NCI-H2171 treated with DMSO at 0.1 percent for 48 hours (cell line): ENCODE results near the gene ASCL3.
"Not testable (repeated sequence)": the region's sequence is repeated elsewhere in the genome, so short reads cannot be mapped to it uniquely, and the experiment has no call there.

Experiments
- DNase-seq: peaks from one replicate; lab custom pipeline; 2025; lab: John Stamatoyannopoulos, UW

Gene ASCL3, protein sequence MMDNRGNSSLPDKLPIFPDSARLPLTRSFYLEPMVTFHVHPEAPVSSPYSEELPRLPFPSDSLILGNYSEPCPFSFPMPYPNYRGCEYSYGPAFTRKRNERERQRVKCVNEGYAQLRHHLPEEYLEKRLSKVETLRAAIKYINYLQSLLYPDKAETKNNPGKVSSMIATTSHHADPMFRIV

DNA sequence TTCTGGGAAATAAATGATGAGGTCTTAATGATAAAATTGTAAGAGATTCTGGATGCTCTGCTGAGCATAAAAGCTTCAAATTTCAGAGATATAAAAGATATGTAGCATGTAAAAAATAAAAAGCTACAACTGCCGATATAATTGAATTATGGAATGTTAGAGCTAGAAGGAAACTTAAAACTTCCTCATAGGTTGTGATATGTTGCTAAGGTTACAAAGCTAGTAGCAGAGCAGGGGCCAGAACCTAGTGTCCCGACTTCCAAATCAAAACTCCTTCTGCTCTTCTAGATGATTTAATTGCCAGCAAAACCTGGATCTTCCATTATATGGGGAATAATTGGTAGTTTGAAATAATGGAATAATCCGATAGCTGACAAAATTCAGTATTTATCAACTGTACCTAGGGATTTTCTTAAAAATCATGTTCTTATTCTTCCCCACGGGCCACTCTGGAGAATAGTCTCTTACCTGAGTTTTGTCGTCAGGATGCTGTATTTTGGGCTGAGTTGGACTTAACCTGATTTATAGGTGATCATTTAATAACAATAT is at the start of gene ASCL3:
TSS of gene ASCL3 (minus strand) at position 499 of the 549 bp plus-strand sequence. CDS start 4,855 bp downstream, outside the sequence.
- DNase-seq, result no peak

DNA sequence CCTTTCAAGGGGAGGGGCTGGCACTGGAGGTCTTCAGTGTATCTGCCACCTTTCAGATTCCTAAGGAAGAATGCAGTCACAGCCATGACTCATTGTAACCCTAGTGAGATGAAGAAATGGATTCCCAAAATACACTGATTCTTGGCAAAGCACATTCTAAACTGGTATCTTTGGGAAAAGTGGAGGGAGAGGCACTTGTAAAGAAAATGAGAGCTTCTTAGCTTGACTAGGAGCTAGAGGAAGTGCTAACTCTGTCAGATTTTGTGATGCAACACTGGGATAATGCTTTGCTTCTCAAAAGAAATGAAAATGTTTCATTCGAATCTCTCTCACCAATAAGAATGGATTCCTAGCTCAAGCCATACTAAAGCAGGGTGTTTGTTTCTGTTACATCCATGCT is 46.6 kb upstream of the ASCL3 start:
- no peak for DNase-seq

DNA sequence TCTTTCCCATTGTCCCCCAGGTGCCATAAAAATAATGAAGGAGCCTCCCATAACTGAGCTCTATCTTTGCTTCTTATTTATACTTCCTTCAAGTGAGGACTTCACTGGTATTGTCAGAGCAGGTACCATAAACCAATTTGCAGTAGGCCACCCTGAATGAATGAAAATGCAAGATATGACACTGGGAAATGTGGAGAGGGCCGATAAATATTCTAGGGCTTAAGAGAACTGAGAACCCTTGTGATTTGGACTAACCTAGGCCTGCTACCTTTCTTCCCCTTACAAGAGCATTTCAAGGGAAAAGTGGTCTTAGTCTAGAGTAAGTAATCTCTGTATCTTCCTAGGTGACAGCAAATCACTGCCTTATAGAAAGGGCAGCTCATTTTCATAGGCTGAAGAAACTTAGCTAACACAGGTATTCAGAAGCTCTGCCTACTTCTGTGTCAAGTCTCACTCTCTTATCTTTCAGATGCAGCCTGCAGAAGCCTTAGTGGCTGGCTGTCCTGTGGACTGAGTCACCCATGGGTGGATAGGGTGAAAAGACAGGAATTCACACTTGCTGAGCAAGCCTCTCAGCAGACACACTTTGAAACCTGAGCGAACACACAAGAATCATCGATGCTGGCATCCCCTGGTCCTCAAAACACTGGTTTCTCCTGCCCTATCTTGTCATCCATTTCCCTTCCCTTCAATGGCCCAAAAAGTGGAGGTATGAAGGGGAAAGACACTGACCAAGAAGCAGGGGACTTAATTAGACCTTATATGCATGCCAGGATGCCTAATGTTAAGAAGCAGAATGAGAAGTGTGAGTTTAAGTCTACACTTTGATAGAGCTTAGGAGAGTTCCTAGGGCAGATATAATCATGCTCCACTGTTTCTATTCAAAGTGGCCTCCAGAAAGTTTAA is 45.8 kb upstream of the ASCL3 start:
- DNase-seq, result no peak

DNA sequence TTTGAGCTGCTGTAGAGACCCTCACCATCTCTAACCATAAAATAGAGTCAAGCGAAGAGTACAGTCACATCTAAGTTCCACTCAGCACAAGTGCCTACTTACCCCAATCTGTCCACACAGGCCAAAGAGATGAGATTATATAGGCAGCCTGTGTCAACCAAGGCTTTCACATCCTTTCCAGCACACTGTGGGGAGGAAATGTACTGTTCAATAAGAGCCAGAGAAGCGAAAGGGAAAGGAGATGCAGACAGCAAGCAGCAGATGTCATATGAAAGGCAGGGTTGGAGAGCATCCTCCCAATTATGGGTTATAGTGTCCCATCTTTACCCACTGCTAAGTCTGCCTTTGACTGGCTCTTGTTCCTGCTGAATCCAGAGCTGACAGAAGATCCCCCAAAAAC is 44.6 kb upstream of the ASCL3 start:
- DNase-seq, result no peak

DNA sequence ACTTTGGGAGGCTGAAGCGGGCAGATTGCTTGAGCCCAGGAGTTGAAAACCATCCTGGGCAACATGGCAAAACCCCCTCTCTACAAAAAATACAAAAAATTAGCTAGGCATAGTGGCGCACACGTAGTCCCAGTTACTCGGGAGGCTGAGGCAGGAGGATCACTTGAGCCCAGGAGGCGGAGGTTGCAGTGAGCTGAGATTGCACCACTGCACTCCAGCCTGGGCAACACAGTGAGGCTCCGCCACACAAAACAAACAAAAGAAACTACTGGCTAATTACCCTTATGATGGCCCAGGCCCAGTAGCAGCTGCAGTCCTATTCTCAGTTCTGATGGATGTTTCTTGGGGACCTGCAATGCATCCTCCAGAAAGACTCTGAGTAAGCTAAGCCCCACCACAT is 44.0 kb upstream of the ASCL3 start:
- DNase-seq, result not testable (repeated sequence)

DNA sequence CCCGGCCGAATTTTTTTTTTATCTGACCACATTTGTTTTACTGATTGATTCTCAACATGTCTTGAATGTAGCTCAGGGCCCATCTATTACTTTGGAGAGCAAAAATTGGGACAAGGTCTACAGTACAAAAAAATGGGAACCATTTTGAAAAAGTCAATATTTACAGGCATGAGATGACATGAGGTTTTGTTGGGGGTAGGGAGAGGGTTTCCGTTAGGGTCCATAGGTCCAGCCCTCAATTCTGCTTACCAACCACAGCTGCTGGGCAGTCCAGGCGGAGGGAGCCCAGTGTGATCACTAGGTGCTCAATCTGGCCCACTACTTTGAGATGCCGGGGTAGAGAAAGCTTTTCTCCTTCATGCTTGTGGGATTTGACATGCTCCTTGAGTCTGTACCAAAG is 42.6 kb upstream of the ASCL3 start:
- no peak for DNase-seq

DNA sequence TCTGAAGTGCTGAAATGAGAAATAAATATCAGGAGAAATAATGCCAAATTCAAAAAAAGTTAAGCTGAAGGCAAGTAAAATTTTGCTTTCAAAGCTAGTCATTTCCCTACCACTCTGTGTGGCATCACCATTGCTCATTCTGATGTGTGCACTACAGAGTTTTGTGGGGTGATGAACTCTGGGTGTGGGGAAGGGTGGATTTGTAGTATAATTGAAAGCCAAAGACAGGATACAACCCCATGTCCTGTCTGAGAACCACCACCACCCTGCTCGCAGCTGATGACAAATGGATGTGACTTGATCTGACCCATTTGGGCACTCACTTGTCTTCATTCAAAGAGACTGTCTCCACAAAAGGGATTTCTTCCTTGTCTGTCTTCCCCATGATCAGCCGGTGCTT is 40.7 kb upstream of the ASCL3 start:
- DNase-seq, result no peak

DNA sequence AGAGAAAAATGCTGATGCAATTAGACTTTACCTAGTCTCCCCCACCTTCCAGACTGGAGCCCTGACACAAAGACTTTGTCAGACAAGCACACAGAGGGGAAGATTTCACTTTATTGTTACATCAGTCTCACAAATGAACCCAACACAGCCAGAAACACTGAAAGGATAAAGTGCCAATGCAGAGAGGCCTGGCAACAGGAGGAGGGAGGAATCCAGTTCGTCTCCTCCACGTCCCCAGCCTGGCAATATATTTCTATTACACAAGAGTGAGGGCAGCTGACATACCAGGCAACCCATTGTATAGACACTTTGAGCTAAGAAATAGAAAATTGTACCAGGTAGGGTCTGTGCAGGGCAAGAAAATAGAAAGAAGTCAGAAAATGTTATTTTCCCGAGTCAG is 37.7 kb upstream of the ASCL3 start:
- no peak for DNase-seq

DNA sequence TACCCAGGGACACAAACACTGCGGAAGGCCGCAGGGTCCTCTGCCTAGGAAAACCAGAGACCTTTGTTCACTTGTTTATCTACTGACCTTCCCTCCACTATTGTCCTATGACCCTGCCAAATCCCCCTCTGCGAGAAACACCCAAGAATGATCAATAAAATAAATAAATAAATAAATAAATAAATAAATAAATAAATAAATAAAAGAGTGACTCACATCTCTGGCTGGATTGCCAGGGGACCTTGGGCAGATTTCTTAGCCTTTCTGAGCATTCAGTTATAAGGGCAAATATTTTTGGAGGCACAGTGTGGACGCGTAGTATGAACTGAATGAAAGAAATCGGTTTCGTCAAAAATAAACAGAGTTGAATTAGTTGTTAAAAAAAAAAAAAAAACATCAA is 36.5 kb upstream of the ASCL3 start:
- DNase-seq, result not testable (repeated sequence)

DNA sequence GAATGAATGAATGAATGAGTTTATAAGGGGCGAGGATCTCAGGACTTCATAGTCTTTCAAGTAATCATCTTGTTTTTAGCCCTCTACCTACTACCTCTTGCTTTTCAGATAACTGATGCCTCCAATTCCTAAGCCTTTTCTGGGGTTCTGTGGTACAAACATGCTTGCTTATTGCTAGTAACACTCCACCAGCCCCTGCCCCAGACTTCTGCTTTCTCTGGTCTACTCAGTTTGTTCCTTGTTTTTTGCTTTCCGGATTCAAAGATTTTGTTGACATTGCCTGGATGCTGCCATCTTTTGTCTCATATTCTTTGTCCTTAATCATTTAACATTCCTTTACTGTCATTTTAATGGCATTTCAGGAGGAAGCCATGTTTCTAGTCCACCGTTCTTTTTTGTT is 30.3 kb upstream of the ASCL3 start:
- no peak for DNase-seq

DNA sequence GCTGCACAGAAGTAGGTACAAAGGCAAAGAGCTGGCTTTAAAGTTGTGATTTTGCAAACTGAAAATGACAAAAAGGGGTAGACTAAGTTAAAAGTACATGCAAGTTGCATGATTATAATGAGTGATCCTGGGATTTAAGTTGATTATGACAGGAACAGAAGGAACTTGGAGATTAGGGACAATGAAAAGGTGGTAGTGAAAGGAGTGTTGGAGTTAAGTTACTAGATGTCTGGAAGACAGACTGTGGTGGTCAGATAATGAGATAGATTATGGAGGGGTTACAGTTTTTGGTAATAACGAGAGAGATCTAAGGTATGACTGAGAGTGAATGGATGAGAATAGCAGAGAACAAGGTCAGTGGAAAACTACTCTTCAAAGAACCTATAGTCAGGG is 29.1 kb upstream of the ASCL3 start:
- no peak for DNase-seq

DNA sequence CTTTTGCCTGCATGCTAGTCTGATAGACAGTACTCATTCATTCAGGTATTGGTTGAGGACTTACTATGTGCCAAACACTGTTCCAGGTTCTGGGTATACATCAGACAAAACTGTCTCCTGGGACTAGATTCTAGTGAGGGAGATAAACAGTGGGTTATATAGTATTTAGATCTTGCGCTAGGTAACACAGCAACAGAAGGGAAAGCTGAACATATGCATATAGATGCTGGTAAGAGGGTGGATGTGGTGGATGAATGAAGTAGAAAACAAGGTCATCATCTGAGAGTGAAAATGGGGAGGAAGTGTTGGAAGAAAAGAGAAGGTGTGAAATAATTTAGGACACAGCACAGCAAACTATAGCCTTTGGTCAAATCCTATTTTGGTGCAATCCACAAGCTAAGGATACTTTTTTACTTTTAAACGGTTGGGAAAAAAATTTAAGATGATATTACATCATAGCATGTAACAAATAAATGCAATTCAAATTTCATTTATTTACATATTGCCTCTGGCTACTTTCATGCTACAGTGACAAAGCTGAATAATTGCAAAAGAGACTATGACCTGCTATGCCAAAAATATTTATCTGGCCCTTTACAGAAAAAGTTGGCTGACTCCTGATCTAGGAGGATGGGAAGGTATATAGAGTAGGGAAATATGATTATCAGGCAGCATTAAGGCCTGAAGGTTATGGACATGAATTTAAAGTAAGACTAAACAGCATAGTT is 28.5 kb upstream of the ASCL3 start:
- DNase-seq, result no peak

DNA sequence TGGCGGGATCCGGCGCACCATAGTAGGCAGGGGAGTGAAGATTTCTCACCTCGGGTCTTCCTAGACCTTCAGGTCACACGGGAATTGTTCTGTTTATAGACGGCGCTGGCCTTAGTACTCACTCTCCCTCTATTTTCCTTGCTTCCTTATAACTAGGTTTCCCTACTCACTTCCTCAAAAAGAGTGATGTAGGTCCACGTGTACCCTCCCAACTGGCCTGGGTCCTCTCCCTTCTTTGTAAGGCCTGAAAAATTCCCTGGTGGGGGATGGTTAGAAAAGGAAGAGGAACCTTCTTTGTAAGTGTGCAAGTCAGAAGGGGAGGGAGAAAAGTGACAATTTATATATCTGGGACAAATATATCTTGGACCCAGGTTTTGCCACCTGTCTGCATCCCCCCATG is 24.4 kb upstream of the ASCL3 start:
- no peak for DNase-seq

DNA sequence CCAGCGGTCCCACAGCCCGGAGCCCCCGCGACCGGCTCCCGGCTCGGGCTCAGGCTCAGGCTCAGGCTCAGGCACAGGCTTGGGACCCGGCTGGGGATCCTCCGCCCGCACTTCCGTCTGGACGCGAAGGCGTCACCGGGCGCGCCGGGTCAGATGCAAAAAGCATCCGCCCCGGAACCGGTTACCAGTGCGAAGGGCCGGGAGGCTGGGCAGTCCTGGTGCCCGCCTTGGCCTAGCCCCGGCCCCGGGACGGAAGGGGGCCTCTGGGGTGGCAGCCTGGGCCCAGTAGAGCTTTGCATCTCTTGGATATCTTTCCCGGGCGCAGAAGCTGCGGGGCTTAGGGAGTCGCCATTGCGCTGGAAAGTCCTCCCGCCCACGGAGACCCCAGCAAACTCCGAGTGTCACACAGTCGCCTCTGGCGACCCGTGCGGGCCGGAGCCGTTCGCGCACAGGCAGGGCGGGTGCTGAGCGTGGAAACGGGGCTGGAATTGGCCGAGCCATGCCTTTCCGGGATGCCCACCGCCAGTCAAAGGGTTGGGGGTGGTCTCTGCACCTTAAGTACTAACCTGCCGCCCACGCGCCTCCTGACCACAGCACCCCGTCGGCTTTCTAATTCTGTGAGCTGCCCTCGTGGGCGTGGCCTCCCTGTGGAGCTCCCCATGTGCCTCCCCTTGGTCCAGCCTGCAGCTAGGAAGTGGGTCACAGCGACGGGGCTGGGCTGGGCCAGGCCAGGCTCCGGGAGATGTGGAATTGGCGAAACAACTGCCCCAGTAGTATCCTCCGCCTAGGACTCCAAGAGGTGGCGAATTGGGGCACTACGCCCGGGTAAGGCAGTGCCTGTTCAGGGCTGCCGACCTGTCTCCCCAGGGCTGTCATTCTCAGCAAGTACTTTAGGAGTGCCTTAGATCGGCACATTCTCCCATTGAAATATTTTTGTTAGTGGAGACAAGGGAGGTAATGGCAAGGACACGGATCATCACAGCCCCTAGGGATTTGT is 21.8 kb upstream of the ASCL3 start, which contains the start of gene TMEM9B:
TSS of gene TMEM9B (minus strand) at position 119 of the 997 bp plus-strand sequence. CDS start 129 bp downstream, outside the sequence.
- peak; percentile 82 for DNase-seq

DNA sequence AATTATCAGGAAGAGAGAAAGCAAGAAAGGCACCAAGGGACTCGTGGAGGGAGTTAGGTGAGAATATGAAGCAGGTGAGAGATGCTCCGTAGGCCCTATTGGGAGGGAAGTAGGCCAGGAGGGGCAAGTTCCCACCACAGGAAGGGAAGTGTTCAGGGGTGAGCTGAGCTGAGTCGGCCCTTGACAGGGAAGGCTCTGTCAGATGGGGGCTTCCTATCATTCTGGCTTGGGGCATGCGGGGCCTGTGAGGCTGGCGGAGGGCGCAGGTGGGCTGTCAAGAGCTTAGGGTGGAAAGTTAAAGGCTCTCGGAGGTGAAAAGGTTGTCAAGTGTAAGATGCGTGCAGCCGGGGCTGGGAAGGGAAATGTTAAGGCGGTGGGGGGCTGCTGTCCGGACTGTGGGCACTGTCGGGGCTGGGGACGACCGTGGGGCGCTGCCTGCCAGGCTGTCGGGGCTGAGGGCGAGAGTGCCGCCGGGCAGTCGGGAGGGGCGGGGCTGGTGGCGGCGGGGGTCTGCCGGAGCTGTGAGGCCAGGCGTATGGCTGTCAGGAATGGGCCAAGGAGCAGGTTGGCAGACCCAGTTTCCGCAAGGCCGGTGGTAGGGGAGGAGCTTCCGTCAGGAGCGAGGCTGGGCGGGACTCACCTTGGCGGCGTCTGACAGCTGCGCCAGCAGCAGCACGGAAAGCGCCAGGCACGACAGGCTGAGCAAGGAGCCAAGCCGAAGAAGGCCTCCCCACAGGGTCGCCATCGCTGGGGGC is 20.9 kb upstream of the ASCL3 start:
- DNase-seq, result peak; percentile 82

DNA sequence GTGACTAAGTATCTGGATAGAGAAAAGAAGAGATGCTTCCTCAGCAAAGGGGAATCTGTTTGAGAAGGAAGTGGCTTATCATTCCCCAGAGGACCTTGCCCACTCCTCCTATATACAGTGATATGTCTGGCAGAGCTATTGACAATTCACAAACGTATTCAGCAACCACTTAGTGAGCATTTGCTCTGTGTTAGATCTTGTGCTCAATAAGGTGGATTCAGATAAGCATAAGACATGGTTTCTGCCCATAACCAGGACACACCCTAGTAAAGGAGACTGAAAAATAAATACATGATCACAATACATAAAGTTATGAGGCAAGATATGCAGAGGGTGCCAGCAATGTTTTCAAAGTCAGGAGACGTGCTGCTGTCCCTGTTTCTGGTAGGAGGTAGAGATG is 20.0 kb upstream of the ASCL3 start:
- no peak for DNase-seq

DNA sequence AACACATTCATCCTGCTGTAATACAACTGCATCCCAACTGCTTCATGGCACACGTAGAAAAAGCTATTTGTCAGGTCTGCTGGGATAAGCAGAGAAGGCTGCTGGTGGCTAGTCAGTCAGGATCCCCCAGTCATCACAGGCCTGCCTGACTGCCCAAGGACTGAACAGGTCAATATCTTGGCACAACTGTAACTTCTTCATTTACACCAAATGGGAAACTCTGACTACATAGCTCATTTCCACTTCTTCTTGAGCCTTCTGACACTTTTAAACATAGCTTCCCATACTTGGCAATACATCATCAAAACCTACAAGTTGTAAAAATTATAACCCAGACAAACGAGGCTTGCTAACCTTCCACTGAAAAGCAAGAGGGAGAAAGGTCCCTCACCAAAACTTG is 18.6 kb upstream of the ASCL3 start:
- DNase-seq, result no peak

DNA sequence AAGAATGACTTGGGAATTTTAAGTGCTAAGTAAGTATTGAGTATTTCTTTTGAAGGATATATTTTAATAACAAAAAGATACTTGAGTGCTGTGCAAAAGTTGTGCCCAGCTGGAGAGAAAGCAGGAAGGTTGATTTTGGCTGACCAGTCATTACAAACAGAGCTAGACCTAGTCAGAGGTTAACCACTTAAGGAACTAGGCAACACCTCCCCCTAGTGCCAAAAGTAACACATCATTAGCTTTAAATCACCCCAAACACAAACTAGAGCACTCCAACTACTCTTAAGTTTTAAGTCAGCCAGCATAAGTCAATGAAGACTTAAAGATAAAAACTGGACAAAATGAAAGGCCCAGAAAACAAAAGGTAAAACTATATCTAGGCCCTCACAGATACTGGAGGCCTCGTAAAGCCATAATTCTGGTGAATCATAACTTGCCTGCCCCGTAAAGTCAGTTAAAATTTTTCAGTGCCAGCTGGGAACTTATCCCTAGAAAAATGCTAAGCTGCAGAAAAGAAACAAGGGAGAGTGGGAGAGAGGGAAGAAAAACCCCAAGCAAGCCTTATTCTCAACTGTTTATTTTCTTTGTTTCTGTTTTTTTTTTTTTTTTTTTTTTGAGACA is 16.8 kb upstream of the ASCL3 start:
- DNase-seq, result peak; percentile 46

DNA sequence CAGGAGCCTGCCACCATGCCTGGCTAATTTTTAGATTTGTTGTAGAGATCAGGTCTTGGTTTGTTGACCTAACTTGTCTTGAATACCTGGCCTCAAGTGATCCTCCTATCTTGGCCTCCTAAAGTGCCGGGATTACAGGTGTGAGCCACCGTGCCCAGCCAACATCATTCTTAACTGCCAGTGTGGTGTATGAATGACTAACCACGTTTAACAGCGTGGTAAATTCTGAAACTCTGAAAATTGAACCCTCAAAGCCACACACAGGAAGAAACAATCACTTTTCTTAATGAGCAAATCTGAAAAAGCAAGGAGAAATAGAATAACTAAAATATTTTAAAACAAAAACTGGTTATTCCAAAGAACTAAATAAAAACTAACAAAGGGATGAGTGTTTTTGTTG is 14.0 kb upstream of the ASCL3 start:
- DNase-seq, result no peak

DNA sequence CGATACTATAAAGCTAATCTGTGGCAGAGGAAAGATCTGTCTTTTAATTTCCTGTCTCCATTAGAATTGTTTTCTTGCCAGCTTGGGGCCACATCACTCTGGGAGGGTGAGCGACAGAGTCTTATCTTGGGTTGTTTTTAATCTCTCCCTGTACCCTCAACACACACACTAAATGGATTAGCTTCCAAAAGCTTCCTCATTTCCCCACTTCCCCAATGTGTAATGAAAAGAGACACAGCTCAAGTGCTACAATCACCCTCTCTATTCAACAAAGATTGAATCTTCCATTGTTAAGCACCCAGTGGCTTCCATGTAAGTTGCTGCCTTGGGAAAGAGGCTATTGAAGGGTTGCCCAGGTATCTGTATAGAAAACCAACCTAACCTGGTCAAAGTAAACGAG is 6.1 kb upstream of the ASCL3 start:
- DNase-seq, result no peak
